HCT116 (cell line): ENCODE data around the gene NANOGP8. TPM values are rescaled to one million over a fixed set of nuclear protein-coding genes. Genes with fewer than 3 reads are reported as not detected.

Source experiments
- ATAC-seq: fragments of 200-7000 bp; cut with Tn5 transposase; 2 replicates; pipeline ENCODE4 v1.9.1; 2020; ENCODE audit warnings: mild to moderate bottlenecking, moderate library complexity
- BruUV-seq: library from RNA; stranded (reverse); fragments of 400-500 nt; replicated peaks from 2 replicates; lab custom pipeline; 2021; lab: Mats Ljungman, UMichigan
- CTCF ChIA-PET: fragments of 300-600 bp; sonication (Branson Sonifier 250); formaldehyde crosslinking; loops from one replicate; lab custom pipeline; 2021; ENCODE audit warnings: antibody characterized with exemption; lab: Charles Lee
- POLR2A ChIA-PET: fragments of 300-600, 350-600 bp; sonication (Branson Sonifier 250); formaldehyde crosslinking; loops from one replicate; lab custom pipeline; 2021; ENCODE audit warnings: antibody characterized with exemption; lab: Charles Lee
- RAD21 ChIA-PET, 2 experiments: fragments of 300-600 bp; sonication (Branson Sonifier 250); formaldehyde crosslinking; loops; one replicate each; lab custom pipeline; 2023; ENCODE audit warnings: low total read pairs in 2 of 2; ENCODE audit not compliant: uncharacterized antibody in 2 of 2, unreplicated experiment in 2 of 2, low non-redundant PET in 1 of 2; lab: Charles Lee
- DNase-seq: peaks from one replicate; pipeline ENCODE4 v3.0.0-alpha.2; 2010; ENCODE audit warnings: low read depth, low spot score
- H2AFZ ChIP-seq: fragments of 200-600 bp; shearing (Covaris generic), sonication (generic); 2 replicates; pipeline ENCODE4 v1.6.1; 2017; ENCODE audit warnings: low read depth, mixed run types, mixed read lengths, antibody characterized with exemption, low read length; ENCODE audit not compliant: poor library complexity, severe bottlenecking
- H3K27ac ChIP-seq: 2 replicates; pipeline ENCODE4 v1.5.1; 2012; ENCODE audit warnings: low read depth, low read length
- H3K27me3 ChIP-seq: fragments of 200-600 bp; sonication (generic); 2 replicates; pipeline ENCODE4 v1.6.1; 2016; ENCODE audit warnings: mixed run types, low read length, mixed read lengths; ENCODE audit not compliant: insufficient read depth
- H3K36me3 ChIP-seq, 2 experiments: fragments of 200-500 bp in 1 of 2; fragments of 200-600 bp in 1 of 2; sonication (Bioruptor generic) in 1 of 2; sonication (generic) in 1 of 2; 2 replicates each; pipeline versions ENCODE4 v1.5.1 to v1.6.1; 2014 to 2016; ENCODE audit warnings: low read length in 2 of 2, inconsistent platforms in 1 of 2, mixed read lengths in 1 of 2, mixed run types in 1 of 2; ENCODE audit not compliant: insufficient read depth in 2 of 2, control insufficient read depth in 1 of 2
- H3K4me1 ChIP-seq, 2 experiments: fragments of 200-600 bp in 1 of 2; sonication (generic) in 1 of 2; 2 replicates each; pipeline versions ENCODE4 v1.5.1 to v1.6.1; 2012 to 2017; ENCODE audit warnings: low read length in 2 of 2, inconsistent platforms in 1 of 2, mild to moderate bottlenecking in 1 of 2, mixed read lengths in 1 of 2, mixed run types in 1 of 2, moderate library complexity in 1 of 2; ENCODE audit not compliant: insufficient read depth in 2 of 2, control insufficient read depth in 1 of 2
- H3K4me2 ChIP-seq: fragments of 200-600 bp; sonication (generic); 2 replicates; pipeline ENCODE4 v1.6.1; 2017; ENCODE audit warnings: mixed run types, low read length, mixed read lengths
- H3K4me3 ChIP-seq, 2 experiments: fragments of 200-600 bp in 1 of 2; sonication (generic) in 1 of 2; replicated peaks in 1 of 2; 2 replicates each; pipeline ENCODE4 v1.5.1; 2011 to 2016; ENCODE audit warnings: low read length in 2 of 2, control low read depth in 1 of 2, low read depth in 1 of 2, mild to moderate bottlenecking in 1 of 2, mixed read lengths in 1 of 2, mixed run types in 1 of 2
- H3K79me2 ChIP-seq: fragments of 200-600 bp; sonication (generic); 2 replicates; pipeline ENCODE4 v1.6.1; 2017; ENCODE audit warnings: mild to moderate bottlenecking, mixed run types, low read length, moderate library complexity, mixed read lengths; ENCODE audit not compliant: insufficient read depth
- H3K9ac ChIP-seq: fragments of 200-600 bp; sonication (generic); 2 replicates; pipeline ENCODE4 v1.6.1; 2016; ENCODE audit warnings: low read length, mixed read lengths
- H3K9me2 ChIP-seq: fragments of 200-600 bp; sonication (generic), shearing (Covaris generic); 2 replicates; pipeline ENCODE4 v1.6.1; 2017; ENCODE audit warnings: mixed run types, mild to moderate bottlenecking, moderate library complexity; ENCODE audit not compliant: insufficient read depth
- H3K9me3 ChIP-seq, 2 experiments: fragments of 200-500 bp in 1 of 2; fragments of 200-600 bp in 1 of 2; sonication (Bioruptor generic) in 1 of 2; sonication (generic) in 1 of 2; 2 replicates each; pipeline ENCODE4 v1.6.1; 2014 to 2017; ENCODE audit warnings: low read length in 2 of 2, mixed read lengths in 2 of 2, inconsistent platforms in 1 of 2, low read depth in 1 of 2, mild to moderate bottlenecking in 1 of 2, mixed run types in 1 of 2, moderate library complexity in 1 of 2; ENCODE audit not compliant: control insufficient read depth in 1 of 2, insufficient read depth in 1 of 2
- H4K20me1 ChIP-seq: fragments of 200-600 bp; sonication (generic), shearing (Covaris generic); 2 replicates; pipeline ENCODE4 v1.6.1; 2017; ENCODE audit warnings: mixed run types, mild to moderate bottlenecking, moderate library complexity; ENCODE audit not compliant: insufficient read depth
- CBX3 ChIP-seq: IDR thresholded peaks from 2 replicates; pipeline ENCODE4 v1.6.1; 2012; ENCODE audit warnings: low read depth
- EGR1 ChIP-seq: IDR thresholded peaks from 2 replicates; pipeline ENCODE4 v1.6.1; 2012; ENCODE audit warnings: low read depth
- ELF1 ChIP-seq: IDR thresholded peaks from 2 replicates; pipeline ENCODE4 v1.6.1; 2012; ENCODE audit warnings: low read depth, borderline replicate concordance
- EZH2 ChIP-seq: fragments of 200-600 bp; sonication (generic); IDR thresholded peaks from 2 replicates; pipeline ENCODE4 v1.6.1; 2017; ENCODE audit warnings: antibody characterized with exemption, mixed run types
- EZH2phosphoT487 ChIP-seq: fragments of 200-600 bp; IDR thresholded peaks from 2 replicates; pipeline ENCODE4 v1.6.1; 2018; ENCODE audit warnings: antibody characterized with exemption, borderline replicate concordance
- FOSL1 ChIP-seq: IDR thresholded peaks from 2 replicates; pipeline ENCODE4 v1.6.1; 2012; ENCODE audit warnings: low read depth
- JUND ChIP-seq: IDR thresholded peaks from 2 replicates; pipeline ENCODE4 v1.6.1; 2012
- POLR2A ChIP-seq: IDR thresholded peaks from 2 replicates; pipeline ENCODE4 v1.7.0; 2011; ENCODE audit warnings: borderline replicate concordance; ENCODE audit not compliant: insufficient read depth, insufficient read length; ENCODE audit errors: extremely low read depth
- RAD21 ChIP-seq: IDR thresholded peaks from 2 replicates; pipeline ENCODE4 v1.6.1; 2012; ENCODE audit warnings: low read depth, mild to moderate bottlenecking
- SIN3A ChIP-seq: IDR thresholded peaks from 2 replicates; pipeline ENCODE4 v1.6.1; 2012; ENCODE audit warnings: low read depth
- SP1 ChIP-seq: IDR thresholded peaks from 2 replicates; pipeline ENCODE4 v1.6.1; 2012; ENCODE audit warnings: low read depth
- SRF ChIP-seq: IDR thresholded peaks from 2 replicates; pipeline ENCODE4 v1.6.1; 2012; ENCODE audit warnings: low read depth
- TCF7L2 ChIP-seq: IDR thresholded peaks from 2 replicates; pipeline ENCODE4 v1.7.0; 2011; ENCODE audit warnings: borderline replicate concordance, inconsistent platforms; ENCODE audit not compliant: insufficient read depth, insufficient read length; ENCODE audit errors: extremely low read depth
- ZFX ChIP-seq: fragments of 450-650 bp; IDR thresholded peaks from 2 replicates; pipeline ENCODE4 v1.6.1; 2017
- ZNF274 ChIP-seq: fragments of 200-500 bp; sonication (Bioruptor generic); IDR thresholded peaks from 2 replicates; pipeline ENCODE4 v1.6.1; 2014; ENCODE audit warnings: mild to moderate bottlenecking, low read depth, low read length, inconsistent platforms
- intact Hi-C: fragments of 100-400 bp; cut with micrococcal nuclease; formaldehyde crosslinking; loops from 2 replicates; pipeline ENCODE4 v1.10.0; 2022
- total RNA-seq: library from RNA; stranded (reverse); gene quantifications from one replicate; pipeline ENCODE4 v1.2.1, GENCODE V29; 2021; ENCODE audit not compliant: unreplicated experiment
- TF ChIP-seq, protein P1 (sequence below): IDR thresholded peaks from 2 replicates; pipeline ENCODE4 v1.6.1; 2012; ENCODE audit warnings: low read depth
- TF ChIP-seq, protein P2 (sequence below): IDR thresholded peaks from 2 replicates; pipeline ENCODE4 v1.6.1; 2012

The NANOGP8 gene
- total RNA-seq, 1 experiment from 2014 or later: not detected

DNA sequence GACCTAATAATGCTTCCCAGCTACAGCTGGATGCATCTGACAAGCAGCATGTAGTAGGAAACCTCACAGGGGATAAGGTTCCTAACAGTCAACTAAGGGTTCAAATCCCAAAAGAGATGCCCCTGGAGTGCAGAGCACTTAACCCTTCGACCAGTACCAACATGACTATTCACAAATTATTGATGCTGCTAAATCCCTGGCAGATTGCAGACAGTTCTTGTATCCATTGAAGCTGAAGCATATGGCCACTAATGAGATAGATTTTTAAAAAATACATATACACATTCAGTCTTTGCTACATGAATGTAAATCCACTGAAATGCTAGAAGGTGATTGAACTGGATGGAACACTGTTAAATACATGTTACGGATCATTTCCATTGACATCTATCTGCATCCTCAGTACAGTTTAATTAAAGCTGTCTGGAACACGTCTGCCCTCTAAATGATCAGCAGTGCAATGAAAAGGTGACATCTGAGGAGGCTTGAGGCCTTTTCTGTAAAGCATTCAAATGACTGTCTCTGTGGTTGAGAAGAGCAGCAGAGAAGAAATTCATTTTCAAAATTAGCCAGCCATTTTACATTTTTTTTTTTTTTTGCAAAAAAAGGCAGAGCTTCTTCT, 19.5 kb upstream of the NANOGP8 start:
- H3K9me2 ChIP-seq: 0 out of 2 replicates have a peak, but pooled peaks cover 2% of the 10 kb centered on the region
- no peak overlapping the region for H3K9ac ChIP-seq
- no peaks in the 10 kb centered on the region for H3K9me3 ChIP-seq
- no peak for DNase-seq
- no peak overlapping the region for H3K4me3 ChIP-seq
- TF ChIP-seq POLR2A (no peak), SRF (no peak), EZH2 (no peak), RAD21 (no peak), ZNF274 (no peak), FOSL1 (no peak), SP1 (no peak), ZFX (no peak), JUND (no peak), TCF7L2 (no peak), EZH2phosphoT487 (no peak), SIN3A (no peak), CBX3 (no peak), ELF1 (no peak), EGR1 (no peak)
- TF ChIP-seq, protein P1, sequence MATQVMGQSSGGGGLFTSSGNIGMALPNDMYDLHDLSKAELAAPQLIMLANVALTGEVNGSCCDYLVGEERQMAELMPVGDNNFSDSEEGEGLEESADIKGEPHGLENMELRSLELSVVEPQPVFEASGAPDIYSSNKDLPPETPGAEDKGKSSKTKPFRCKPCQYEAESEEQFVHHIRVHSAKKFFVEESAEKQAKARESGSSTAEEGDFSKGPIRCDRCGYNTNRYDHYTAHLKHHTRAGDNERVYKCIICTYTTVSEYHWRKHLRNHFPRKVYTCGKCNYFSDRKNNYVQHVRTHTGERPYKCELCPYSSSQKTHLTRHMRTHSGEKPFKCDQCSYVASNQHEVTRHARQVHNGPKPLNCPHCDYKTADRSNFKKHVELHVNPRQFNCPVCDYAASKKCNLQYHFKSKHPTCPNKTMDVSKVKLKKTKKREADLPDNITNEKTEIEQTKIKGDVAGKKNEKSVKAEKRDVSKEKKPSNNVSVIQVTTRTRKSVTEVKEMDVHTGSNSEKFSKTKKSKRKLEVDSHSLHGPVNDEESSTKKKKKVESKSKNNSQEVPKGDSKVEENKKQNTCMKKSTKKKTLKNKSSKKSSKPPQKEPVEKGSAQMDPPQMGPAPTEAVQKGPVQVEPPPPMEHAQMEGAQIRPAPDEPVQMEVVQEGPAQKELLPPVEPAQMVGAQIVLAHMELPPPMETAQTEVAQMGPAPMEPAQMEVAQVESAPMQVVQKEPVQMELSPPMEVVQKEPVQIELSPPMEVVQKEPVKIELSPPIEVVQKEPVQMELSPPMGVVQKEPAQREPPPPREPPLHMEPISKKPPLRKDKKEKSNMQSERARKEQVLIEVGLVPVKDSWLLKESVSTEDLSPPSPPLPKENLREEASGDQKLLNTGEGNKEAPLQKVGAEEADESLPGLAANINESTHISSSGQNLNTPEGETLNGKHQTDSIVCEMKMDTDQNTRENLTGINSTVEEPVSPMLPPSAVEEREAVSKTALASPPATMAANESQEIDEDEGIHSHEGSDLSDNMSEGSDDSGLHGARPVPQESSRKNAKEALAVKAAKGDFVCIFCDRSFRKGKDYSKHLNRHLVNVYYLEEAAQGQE: no peak
- TF ChIP-seq, protein P2, sequence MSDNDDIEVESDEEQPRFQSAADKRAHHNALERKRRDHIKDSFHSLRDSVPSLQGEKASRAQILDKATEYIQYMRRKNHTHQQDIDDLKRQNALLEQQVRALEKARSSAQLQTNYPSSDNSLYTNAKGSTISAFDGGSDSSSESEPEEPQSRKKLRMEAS: no peak
- no peaks in the 10 kb centered on the region for H3K4me1 ChIP-seq
- ATAC-seq: no peak
- no TSS peak for BruUV-seq
- ChIA-PET RAD21 (no interaction called here), POLR2A (no interaction called here), CTCF (no interaction called here)
- H2AFZ ChIP-seq: no peak overlapping the region
- H3K27ac ChIP-seq: no peak overlapping the region
- H4K20me1 ChIP-seq: no peaks in the 10 kb centered on the region
- no peaks in the 10 kb centered on the region for H3K27me3 ChIP-seq
- H3K4me2 ChIP-seq: no peak overlapping the region
- intact Hi-C loops: no loop called here
- H3K36me3 ChIP-seq: no peaks in the 10 kb centered on the region; a peak in 1 of 4 replicates
- H3K79me2 ChIP-seq: no peaks in the 10 kb centered on the region
